ENCODE results near the gene SP110. TPM values are rescaled to one million over a fixed set of nuclear protein-coding genes. Genes with fewer than 3 reads are reported as not detected.

The SP110 gene
- total RNA-seq = 10 to 100 TPM in 1 of 6 donors, 1 to 10 TPM in 5; 4.3 to 13.7 (median 7.5) TPM
- polyA plus RNA-seq = 1 to 10 TPM; 7.8 to 8.2 TPM

- Histone ChIP-seq H3K4me3 (peak within 1 kb of the TSS; percentile 32 to 76 (median 54)), H3K27me3 (no peaks in the 10 kb centered on the region), H3K27ac (peak within 1 kb of the TSS; percentile 28 to 88 (median 64)), H3K4me1 (peaks cover 3 to 21% (median 7%) of the 10 kb centered on the region in 3 donors), H3K36me3 (no peaks in the 10 kb centered on the region), H3K9me3 (no peaks in the 10 kb centered on the region)
- DNase-seq (peak; percentile 83 to 90 (median 85)), FAIRE-seq (peak; percentile 43), ATAC-seq (peak; percentile 97 to 99 (median 98))
- intact Hi-C loops (cut with DNase I) = no loop called here
- WGBS, 2 donors = 0% methylated on average over 19 of the region's 19 CpGs
- TF ChIP-seq CTCF (IDR thresholded peaks at IDR 0.05) = no peak
Measured at GRCh38 chr2:230219419-230220331, at the start of gene SP110. SP110 (minus strand) TSS chr2:230219984; CDS start chr2:230216927, 3,057 bp downstream.

GRCh38 chr2:230268606-230269243, 48.9 kb upstream of the SP110 start:
- WGBS, 2 donors = 53 to 62% methylated on average over 3 of the region's 3 CpGs
- Histone ChIP-seq H3K27me3 (no peaks in the 10 kb centered on the region), H3K36me3 (no peaks in the 10 kb centered on the region), H3K4me1 (no peaks in the 10 kb centered on the region), H3K4me3 (no peak overlapping the region), H3K9me3 (no peaks in the 10 kb centered on the region), H3K27ac (no peak overlapping the region)
- FAIRE-seq (no peak), DNase-seq (no peak), ATAC-seq (no peak)
- intact Hi-C loops (cut with DNase I) = no loop called here
- TF ChIP-seq CTCF (IDR thresholded peaks at IDR 0.05) = no peak

GRCh38 chr2:230267556-230267955, 47.8 kb upstream of the SP110 start:
- no peak for FAIRE-seq
- no peak overlapping the region for H3K27ac ChIP-seq
- no peak for TF ChIP-seq CTCF (IDR thresholded peaks at IDR 0.05)
- no peaks in the 10 kb centered on the region for H3K4me1 ChIP-seq
- H3K36me3 ChIP-seq = no peaks in the 10 kb centered on the region
- intact Hi-C loops (cut with DNase I) = no loop called here
- H3K4me3 ChIP-seq = no peak overlapping the region
- ATAC-seq = no peak
- DNase-seq = no peak
- WGBS, 2 donors = 78 to 81% methylated on average over 3 of the region's 3 CpGs
- H3K27me3 ChIP-seq = no peaks in the 10 kb centered on the region
- H3K9me3 ChIP-seq = no peaks in the 10 kb centered on the region

- H3K4me3 ChIP-seq = no peak overlapping the region
- TF ChIP-seq CTCF (IDR thresholded peaks at IDR 0.05) = no peak
- H3K4me1 ChIP-seq = no peaks in the 10 kb centered on the region
- ATAC-seq (no peak), DNase-seq (no peak), FAIRE-seq (no peak)
- no peak overlapping the region for H3K27ac ChIP-seq
- 82 to 83% methylated on average over 1 of the region's 1 CpG for WGBS, 2 donors
- no peaks in the 10 kb centered on the region for H3K9me3 ChIP-seq
- no peaks in the 10 kb centered on the region for H3K27me3 ChIP-seq
- intact Hi-C loops (cut with DNase I) = no loop called here
- H3K36me3 ChIP-seq = no peaks in the 10 kb centered on the region
Measured at GRCh38 chr2:230267059-230267458, 47.3 kb upstream of the SP110 start.

All from pancreas (tissue), 10 donors.